Hematopoietic multipotent progenitor cell treated with erythropoietin and hydrocortisone succinate and interleukin-3 and kit ligand, for 4 days (in vitro differentiated cells): ENCODE results near the gene C3orf18.
A peak's percentile ranks its signal among the peaks of the same experiment; 100 is the strongest.

Source experiments
- DNase-seq: peaks from one replicate; pipeline ENCODE4 v3.0.0-alpha.2; 2015

Gene C3orf18

DNA sequence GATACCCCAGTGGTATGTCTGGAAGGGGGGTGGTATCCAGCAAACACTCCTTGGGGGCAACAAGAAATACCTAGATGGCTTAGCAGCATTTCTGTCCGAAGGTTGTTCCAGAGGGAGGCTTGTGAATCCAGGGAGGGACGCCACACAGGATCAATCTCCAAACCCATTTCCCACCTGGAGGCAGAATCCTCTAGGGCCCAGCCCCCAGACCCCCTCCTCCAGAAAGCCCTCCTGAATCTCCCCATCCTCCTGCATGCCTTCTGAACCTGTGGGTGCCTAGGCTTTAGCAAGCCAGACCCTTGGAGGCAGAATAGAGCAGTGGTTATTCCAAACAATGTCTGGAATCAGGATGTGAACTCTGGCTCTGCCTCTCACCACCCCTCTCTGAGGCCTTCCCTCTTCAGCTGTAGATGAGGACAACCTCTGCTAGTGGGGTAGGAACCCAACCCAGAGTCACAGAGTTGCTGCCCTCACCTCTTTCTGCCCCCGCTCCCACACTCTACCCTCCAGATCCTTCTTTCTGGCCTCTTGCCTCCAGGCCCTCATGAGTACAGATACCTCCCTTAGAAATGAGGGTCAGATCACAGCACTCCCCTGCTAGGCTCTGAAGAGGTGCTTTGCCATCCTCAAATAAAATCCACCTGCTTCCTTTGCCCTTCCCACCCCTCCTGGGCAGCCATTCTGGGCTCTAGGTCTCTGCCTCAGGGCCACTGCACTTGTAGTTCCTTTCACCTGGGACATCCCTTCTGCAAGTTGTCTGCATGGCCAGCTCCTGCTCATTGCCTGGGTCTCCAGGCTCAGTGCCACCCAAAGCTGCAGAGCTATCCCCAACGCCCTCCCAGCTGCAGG is 35.9 kb upstream of the C3orf18 start:
- no peak for DNase-seq

DNA sequence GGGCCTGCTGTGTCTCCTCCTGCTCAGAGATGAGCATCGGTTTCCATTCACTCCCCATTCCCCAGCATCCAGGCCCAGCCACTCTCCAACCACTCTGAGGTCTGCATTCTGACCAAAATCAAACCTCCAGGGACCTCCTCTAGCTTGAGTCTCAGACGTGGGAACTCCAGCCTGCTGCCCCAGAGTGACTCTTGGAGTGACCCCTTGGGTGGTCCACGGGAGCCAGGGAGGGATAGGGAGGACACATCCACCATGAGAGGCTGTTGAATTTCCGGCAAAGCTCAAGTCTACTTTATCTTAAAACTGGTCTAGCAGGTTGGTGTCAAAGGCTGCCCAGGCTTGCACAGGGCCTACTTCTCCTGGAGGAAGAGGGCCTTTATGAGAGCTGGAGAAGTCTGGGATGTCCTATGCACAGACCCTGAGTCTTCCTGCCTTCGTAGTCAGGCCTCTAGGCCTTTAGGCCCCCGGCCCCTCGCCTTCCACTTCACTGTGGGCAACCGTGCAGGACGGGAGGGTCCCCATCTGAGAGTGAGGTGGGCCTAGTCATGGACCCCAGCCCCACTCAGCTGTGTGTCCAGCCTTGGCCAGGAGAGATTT is 35.1 kb upstream of the C3orf18 start:
- DNase-seq: no peak

DNA sequence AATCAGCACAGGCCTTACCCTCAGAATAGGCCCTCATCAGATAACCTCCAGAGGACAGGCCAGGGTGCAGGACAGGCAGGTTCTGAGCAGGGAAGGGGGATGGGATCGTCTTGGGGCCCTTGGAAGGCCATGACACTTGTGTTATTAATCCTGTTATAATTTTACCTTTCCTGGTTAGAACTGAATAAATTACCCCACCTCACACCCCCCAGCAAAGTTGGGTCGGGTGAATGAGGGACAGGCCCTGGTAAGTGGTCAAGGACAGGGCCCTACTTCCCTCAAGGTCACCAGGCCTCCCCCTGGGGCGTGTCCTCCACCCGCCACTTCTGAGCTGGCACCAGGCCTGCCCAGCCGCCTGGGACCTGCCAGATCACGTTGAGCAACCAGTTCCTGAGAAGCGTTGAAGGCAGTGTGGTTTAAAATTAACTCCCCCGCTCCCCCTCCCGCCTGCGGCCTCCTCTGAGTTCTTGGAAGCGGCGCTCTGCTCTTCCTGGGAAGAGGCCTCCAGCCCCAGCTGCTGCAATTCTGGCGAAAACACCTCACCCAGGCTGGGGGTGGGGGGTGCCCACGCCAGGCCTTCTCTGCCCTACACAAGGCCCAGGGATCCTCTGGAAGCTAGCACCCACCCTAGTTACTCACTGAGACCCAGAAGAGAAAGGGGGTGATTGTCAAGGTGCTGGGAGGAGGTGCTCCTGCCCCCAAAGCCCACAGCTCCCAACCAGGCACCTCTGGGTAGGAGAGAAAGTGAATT is 33.5 kb upstream of the C3orf18 start:
- peak; percentile 98 for DNase-seq

DNA sequence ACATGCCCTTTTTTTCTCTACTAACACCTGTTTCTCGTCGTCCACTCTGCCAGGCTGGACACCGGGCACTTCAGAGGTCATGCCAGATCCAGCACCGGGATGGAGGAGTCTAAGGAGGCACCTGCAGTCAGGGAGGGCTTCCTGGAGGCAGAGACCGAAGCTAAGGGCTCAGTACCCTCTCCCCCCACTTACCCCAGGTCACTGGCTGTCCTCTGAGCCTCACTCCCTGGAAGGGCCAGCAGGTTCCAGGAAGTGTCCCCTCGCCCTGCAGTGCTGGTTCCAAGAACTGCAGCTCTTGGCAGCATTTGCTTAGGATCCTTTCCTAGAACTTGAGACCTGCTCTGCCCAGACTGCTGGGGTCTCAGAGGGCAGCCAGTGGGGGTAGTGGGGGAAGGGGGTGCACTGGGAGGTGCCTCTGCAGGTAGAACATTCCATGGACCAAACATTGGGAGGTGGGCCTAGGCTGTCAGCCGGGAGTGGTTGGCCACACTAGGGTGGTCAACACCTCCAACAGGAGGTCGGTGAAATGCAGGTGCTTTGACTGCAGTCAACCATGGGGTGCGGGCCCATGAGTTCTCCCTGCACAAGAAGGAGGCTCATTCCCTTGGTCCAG is 32.7 kb upstream of the C3orf18 start:
- DNase-seq: peak; percentile 72

- DNase-seq: no peak
Measured at GRCh38 chr3:50599716-50600118, 32.2 kb upstream of the C3orf18 start.

GRCh38 chr3:50599115-50599715 is 31.7 kb upstream of the C3orf18 start:
- no peak for DNase-seq

GRCh38 chr3:50594253-50594785 is 26.8 kb upstream of the C3orf18 start:
- DNase-seq: no peak

DNA sequence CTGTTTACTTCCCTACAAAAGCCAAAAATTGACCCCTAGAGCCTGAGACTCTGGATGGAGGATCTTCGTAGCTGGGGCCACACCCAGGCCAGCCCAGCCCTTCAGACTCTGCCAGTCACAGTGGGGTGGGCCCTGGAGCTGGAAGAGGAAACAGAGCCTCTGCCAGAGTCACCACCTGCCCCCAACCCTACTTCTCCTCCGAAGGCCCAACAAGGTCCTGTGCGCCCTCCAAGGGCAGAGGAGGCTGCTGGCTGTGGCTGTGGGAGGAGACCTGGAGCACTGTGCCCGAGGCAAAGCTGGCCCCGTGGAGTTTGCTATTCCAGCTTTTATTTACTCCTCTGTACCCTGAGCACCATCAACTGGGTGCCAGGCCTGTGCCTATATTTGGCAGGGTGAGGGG is 25.0 kb upstream of the C3orf18 start:
- peak; percentile 90 for DNase-seq

DNA sequence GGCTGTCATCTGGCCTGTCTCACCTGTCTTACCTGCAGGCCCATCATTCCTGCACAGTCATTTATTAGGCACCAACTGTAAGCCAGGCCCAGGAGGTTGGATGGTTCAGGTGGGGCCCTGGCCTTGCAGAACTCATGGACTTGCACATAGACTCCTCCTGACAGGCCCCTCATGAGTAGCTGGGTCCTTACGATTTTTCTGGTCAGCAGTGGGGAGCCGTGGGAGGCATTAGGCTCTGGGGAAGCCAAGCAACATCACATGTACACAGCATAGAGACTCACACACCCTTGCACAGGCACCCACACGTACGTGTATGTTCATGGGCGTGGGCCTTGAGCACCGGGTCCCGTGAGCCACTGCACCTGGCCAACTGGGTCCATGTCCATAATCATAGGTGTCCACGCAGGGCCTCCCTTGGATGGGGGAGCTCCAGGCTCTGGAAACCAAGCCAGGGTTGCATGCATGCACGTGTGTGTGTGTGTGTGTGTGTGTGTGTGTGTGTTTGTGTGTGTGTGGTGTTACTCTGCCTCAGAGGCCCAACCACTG is 23.7 kb upstream of the C3orf18 start:
- no peak for DNase-seq

DNA sequence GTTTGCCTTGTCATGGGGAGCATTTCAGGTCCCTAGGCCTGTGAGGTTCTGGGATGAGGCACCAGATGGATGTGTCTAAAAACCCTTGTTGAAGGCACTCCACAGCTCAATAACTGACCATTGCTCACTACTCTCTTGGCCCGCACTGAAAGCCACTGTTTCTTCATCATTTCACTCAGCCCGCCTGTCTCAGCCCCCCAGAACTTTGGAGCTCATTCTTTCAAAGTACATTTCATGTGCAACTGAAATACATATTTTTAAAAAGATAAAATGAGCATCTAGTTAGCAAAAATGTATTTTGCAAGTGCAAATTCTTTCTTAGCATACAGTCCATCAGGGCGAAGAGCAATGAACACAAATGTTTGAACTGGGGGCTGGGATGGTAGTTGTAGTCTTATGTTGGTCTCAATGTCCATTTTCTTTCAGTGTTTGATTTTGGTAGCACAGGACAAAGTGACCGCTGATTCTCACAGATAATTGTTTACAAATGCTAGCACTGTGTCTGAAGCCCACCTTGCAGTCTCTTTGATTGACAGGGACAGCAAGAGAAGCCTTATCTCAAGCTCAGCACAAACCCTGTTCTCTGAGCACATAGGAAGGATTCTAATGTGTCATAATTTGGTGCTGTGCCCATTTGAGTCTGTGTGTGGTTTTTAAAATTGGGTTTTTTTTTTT is 21.3 kb upstream of the C3orf18 start:
- peak; percentile 88 for DNase-seq

DNA sequence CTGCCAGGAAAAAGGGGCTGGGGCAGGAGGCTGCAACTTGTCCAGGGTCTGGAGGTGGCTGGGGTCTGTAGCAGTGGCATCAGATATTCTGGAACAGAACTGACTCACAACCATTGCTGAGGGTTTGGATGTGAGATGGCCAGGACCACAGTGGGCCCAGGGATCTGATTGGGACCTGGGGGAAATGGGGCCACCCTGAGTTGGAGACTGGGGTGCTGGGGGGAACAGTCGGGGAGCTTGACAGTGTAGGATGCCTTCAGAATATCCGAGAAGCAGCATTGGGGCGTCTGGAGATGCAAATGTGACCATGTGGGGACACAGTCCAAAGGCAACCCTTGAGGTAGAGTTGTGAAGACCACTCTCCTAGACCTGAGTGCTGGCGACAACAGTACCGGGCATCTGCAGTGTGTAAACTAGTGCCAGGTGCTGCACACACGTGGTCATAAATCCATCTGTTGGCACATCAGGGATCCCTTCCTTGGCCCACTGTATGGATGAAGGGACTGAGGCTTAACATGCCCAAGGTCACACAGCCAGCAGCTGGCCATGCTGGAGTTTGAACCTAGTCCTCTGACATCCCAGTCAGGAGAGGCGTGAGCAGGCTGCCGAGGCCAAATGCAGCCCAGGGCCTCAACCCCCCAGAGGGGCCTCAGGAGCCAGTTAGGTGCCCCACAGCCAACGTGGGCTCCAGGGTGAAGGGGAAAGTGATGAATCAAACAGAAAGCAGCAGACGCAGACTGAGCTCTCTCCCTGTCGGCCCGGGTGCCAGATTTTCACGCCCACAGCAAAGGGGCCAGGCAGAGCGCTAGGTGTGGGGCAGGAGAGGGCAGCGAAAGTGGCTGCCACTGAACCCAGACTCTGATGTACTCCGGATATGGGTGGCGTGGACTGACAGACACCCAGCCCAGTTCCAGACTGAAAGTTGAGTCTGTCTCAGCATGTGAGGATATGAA is 20.5 kb upstream of the C3orf18 start:
- DNase-seq: no peak

GRCh38 chr3:50587373-50587772 is 19.8 kb upstream of the C3orf18 start:
- DNase-seq: no peak

GRCh38 chr3:50586763-50587070 is 19.2 kb upstream of the C3orf18 start:
- DNase-seq: no peak

GRCh38 chr3:50585919-50586762 is 18.6 kb upstream of the C3orf18 start:
- no peak for DNase-seq

GRCh38 chr3:50584391-50584790 is 16.8 kb upstream of the C3orf18 start:
- no peak for DNase-seq

DNA sequence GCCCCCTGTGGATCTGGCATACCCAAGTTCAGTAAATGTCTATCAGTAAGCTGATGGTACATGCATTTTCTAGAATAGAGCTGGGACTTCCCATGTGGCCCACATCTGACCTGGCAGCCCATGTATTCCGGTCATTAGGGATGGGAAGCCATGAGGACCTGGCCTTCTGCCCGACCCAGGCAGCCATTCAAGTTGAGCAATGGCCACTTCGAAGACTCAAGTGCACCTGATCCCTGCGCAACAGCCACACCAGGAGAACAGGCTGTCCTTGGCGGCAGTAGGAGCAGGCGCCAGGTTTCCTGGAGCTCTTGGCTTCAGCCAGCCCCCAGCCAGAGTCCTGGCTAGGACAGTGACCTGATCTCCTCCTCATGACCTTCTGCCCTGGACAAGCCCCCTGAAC is 16.4 kb upstream of the C3orf18 start:
- no peak for DNase-seq

DNA sequence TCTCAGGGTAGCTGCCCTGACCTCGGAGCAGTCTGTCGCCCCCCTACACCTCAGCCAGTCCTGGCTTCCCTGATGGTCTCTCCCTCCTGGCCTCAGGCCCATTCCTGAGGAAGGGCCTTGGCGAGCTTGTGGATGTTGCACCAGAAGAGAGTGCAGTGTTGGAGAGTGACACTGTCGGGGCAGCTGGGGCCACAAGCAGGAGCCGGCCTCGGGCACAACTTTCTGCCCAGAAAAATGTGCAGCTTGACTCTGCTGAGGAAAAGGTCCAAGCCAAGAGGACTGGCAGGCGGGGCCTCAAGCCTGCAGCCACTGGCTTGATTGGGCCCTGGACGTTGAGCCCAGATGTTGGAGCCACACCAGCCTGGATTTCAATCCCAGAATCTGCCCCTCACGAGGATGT is 14.5 kb upstream of the C3orf18 start:
- no peak for DNase-seq

DNA sequence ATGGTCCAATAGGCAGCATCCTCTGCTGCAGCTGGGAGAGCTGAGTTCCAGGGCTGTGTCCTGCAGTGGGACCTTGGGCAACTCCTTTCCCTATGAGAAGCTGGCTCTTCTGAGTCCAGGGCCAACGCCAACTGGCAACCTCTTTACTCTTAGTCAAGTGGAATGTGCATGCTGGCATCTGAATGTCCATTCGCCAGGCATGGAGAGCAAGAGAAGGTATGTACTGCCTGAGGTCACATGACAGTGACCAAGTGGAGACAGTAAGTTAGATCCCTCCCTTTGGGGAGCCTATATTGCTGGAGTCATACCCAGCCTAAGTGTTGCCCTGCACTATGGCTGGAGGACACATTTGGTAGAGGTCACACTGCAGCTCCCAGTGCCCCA is 13.9 kb upstream of the C3orf18 start:
- no peak for DNase-seq

DNA sequence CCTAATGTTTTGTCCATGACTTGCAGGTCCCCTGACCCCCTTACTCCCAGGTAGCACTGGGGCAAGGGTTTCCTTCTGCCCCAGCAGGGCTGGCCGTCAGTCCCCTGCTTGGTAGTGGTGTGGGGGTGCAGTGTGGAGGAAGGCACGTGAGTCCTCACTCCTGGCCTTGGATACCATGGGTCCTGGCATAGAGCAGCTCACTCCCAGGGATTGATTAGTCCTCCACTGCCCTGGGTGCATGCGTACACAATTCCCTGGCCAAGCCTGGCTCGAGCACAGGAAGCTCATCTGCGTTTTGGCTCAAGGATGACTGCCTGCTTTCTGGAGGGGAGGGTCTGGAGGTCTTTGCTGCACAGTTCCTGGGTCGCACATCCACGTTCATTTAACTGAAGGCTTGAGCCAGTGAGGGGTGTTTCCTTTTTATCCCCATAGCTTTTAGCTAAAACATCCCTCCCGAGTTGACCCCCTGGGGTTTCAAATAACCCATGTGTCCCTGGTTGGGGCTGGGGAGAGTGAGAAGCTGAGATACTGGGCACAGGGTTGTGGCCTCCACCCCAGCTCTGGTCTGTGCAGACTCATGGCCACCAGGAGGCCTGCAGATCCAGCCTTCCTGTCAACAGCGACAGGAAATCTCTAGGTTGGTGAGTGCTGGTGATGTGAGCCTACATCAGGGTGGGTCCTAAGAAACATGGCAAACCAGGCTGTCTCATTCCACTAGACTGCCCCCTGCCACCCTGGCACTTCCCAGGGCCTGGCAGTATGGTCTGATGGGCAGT is 13.3 kb upstream of the C3orf18 start:
- no peak for DNase-seq
